GM21619 (cell line): ENCODE measurements around the gene CDR2L.
"Not testable (repeated sequence)": the region's sequence is repeated elsewhere in the genome, so short reads cannot be mapped to it uniquely, and the experiment has no call there.

ENCODE experiments used
- ATAC-seq: cut with Tn5 transposase; IDR thresholded peaks from one replicate; pipeline ENCODE4 v1.9.1; 2021; ENCODE audit not compliant: unreplicated experiment

Gene CDR2L

DNA sequence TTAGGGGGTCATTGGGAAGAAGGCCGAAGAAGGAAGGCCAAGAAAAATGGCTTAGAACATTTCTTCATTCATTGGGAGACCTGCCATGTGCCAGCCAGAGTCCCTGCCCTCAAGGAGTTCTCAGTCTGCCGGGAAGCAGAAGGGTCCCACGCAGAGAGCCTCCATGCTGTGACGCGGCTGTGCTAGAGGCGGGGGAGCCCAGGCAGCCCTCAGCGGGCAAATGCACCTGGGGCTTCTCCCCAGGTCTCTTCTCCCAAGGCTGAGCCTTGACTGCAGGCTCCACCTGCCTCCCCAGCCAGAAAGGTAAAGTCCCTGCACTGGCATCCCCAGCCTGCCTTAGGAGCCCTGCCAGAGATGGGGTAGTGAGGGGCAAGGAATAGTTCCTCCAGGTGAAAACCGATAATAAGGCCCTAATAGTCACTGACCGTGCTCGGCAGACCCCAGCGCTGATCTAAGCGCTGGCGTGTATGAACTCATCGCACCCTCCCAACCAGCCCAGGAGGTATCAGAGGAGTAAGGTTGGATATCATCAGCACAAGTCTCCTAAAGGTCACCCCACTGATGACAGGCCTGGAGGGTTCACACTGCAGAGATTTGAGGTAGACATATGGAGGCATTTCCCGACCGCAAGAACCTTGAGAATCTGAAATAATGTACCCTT lies 6.0 kb upstream of the CDR2L start:
- no peak for ATAC-seq

DNA sequence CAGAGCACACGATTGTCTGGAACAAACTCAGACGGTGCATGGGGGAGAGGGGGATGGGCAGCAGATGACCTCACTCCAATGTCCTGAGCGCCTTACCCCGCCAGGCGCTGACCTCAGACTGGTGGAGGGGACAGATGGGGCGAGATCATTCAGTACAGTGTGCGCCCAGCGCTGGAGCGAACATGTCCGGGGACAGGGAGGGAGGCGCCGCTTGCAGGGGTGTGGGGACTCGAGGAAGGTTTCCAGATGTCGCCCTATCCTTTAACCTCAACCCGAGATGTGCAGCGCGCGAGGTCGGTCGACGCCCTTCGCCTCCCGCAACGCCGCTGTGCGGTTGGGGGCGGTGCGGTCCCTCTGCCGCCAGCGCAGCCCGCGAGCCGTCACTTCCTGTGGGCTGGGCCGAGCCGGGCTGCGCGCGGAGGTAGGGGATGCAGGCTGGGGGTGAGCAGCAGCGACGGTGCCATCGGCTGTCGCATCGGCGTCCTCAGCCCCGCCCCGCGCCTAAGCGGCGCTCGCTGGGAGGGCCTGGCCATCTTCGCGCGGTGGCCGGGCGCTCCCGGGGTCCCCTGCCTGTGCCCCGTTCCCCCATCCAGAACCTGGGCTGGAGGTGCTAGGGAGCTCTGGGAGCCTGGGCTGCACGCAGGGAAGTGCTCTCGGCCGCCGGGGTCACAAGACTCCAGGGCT lies 5.3 kb upstream of the CDR2L start:
- peak; percentile 62 for ATAC-seq

DNA sequence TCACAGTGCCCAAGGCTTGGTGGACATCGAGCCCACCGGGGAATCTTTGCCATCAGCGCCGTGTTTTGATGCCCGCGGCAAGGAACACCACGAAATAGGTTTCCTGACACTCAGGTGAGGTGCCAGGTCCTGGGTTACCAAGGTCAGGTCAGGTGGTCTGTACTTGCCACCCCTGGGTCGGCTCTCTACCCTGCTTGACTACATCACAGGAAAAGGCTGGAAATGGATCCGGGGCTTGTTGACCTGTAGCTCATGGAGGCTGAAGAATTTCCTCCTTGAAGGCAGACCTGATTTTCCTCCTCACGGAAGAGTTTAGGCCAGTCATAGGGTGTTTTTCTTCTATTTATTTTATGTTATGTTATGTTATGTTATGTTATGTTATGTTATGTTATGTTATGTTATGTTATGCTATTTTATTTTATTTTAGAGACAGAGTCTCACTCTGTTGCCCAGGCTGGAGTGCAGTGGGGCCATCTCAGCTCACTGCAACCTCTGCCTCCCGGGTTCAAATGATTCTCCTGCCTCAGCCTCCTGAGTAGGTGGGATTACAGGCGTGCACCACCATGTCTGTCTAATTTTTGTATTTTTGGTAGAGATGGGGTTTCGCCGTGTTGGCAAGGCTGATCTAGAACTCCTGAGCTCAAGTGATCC lies 4.6 kb upstream of the CDR2L start:
- ATAC-seq, result not testable (repeated sequence)

DNA sequence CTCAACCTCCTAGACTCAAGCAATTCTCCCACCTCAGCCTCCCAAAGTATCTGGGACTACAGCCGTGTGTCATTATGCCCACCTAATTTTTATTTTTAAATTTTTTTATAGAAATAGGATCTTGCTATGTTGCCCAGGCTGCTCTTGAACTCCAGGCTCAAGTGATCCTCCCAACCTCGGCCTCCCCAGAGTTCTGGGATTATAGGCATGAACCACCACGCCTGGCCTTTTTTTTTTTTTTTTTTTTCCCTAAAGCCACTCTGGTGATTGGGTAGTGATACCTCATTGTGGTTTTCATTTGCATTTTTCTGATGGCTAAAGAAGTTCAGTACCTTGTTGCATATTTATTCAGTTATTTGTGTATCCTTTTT lies 1.2 kb upstream of the CDR2L start:
- ATAC-seq, result no peak

DNA sequence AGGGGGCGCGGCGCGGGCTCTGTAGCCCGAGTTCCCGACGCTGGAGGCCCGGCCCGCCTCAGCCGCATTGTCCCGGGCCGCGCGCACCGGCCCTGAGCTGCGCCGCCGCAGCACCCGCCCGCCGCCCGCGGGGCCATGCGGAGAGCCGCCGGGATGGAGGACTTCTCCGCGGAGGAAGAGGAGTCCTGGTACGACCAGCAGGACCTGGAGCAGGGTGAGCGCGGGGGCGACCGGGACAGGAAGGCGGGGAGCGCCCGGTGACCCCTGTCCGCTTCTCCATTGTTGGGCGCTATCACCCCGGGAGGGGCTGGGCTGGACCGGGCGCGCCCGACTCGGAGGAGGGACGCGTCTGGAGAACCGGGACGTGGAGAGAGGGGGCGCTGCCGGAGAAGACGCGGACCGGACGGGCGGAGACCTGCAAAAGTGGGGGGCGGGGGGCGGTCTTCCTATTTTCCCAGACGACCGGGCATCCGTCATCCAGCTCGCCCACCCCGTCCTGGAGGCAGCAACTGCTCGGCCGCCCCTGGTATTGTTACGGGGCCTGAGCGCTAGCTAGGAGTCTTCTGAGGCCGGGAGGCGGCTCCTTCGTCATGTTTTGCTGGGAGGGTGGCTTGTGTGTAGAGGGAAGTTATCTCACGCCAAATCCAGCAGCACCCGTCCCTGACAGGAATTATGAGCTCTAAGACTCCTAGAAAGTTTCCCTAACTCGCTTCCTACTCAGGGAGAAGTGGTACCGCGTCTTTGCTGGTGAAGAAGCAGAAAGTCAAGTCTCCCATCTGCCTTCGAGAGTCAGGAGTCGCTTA lies 678 bp downstream of the CDR2L start:
- peak; percentile 35 for ATAC-seq

DNA sequence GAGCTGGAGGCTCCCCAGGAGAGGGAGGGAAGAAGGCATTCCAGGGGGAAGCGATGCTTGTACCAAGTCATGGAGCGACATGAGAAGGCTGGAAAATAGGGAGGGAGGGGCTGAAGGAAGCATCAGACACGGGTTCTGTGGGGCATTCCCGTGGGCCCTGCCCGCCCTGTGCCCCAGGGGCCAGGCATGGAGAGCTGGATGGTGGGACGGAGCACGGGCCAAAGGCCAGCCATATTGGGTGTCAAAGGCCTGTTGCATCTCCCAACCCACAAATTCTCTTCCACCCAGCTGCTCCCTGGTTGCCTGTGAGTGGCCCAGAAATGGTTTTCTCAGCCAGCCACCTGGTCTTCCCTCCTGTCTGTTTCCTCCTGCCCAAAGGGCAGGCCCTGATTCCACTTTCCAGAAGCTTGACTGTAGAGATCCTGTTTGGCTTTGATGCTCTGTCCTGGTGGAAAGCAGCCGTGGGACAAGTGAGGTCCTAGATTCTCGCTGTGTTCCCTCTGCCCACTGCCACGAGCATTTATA lies 3.2 kb downstream of the CDR2L start:
- ATAC-seq, result no peak

DNA sequence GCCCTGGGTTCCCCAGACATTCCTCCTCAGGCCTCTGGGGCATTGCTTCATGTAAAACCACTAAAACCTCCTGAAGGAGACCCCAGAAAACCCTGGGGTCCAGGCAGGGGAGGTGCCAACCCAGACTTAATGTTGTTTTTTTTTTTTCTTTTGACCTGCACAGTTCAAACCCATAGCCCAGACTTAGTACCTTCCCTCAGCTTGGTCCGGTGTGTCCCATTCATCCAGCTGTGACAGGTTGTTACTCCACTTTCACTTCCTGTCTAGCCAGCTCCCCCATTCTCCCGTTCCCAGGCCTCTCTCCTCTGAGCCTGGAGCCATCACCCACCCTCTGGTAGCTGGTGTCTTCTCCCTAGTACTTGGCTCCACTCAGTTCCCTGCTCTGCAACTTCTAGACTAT lies 4.8 kb downstream of the CDR2L start:
- no peak for ATAC-seq

DNA sequence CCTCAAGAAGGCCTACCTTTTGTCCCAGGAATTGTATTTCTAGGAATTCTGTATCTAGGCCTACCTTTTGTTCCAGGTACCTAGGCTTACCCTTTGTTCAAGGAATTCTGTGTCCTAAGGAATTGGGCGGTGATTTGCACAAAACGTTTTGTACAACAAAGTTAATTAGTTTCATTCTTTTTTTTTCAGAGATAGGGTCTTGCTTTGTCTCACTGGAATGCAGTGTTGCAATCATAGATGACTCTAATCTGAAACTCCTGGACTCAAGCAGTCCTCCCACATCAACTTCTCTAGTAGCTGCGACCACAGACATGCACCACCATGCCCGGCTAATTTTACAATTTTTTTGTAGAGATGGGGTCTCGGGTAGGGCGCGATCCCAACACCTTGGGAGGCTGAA lies 7.0 kb downstream of the CDR2L start:
- ATAC-seq, result no peak

DNA sequence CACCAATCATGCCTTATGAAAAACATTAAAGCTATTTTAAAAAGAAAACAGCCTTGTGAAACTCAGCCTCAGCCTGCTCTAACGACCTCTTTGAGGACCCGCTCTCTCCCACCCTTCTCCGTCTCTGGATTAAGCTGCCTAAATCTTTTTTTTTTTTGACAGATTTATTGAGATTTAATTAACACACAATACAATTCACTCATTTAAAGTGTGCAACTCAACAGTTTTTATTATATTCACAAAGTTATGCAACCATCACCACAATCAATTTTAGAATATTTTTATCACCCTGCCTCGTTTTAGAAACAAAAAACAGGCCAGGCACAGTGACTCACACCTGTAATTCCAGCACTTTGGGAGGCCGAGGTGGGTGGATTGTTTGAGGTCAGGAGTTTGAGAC lies 8.4 kb downstream of the CDR2L start:
- no peak for ATAC-seq

DNA sequence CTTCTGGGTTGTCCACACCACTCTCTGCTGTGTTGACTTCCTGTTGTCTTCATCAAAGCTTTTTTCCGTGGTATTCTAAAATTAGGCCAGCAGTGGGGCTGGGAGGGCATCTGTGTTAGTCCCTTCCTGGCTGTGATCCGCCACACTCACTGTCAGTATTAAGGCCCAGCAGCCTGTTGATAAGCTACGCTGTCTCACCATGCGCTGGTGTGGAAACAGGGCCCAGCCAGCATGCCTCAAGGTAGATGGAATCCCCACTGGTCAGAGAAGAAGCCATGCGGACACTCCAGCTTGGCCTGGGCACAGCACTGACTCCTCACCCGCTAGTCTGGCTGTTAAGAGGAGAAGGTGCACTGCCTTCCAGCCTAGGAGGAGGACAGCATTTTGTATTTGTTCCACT lies 11.4 kb downstream of the CDR2L start:
- no peak for ATAC-seq

DNA sequence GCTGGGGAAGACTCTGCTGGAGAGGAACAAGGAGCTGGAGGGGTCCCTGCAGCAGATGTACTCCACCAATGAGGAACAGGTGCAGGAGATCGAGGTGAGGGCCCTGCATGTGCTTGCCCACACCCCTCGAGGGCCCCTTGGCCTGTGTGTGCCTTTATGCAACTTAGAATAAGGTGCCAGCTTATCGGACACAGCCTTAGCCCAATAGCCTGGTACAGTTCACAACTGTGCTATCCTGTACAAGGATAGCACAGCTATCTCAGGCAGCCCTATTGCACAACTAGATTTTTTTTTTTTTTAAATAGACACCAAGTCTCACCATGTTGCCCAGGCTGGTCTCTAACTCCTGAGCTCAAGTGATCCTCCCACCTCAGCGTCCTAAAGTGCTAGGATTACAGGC lies 12.1 kb downstream of the CDR2L start:
- ATAC-seq, result no peak

DNA sequence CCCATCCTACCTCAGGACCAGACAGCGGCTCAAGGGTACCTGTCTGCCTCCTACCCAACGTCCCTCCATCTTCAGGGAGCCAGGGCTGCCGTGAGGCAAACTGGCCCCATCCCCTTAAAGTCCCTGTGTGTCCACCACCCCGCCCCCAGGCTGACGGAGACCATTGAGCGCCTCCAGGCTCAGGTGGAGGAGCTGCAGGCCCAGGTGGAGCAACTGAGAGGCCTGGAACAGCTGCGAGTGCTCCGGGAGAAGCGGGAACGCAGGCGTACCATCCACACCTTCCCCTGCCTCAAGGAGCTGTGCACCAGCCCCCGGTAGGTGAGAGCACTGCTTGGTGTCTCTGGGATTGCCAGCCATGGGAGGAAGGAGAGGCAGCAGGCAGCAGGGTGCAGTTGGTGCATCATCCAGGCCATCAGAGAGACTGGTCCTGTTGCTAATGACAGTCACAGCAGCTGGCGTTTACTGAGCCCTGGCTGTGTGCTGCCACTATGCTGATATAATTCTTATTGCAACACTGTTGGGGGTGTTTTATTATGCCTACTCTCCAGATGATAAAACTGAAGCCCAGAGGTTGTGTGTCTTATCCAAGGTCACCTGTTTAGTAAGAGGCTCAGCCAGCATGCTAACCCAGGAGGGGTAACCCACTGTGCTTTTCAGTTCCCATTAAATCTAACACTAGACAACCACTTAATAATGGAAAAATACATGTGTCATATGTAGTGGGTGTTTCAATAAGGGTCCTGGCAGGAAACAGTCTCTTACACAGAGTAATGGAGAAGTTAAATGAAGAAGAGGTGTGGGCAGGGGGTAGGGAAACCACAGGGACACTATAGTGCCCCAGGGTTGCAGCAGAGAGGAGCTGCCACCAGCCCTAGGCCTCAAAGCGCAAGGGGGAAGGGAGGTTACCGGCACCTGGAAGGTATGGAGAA lies 14.7 kb downstream of the CDR2L start:
- ATAC-seq, result no peak

DNA sequence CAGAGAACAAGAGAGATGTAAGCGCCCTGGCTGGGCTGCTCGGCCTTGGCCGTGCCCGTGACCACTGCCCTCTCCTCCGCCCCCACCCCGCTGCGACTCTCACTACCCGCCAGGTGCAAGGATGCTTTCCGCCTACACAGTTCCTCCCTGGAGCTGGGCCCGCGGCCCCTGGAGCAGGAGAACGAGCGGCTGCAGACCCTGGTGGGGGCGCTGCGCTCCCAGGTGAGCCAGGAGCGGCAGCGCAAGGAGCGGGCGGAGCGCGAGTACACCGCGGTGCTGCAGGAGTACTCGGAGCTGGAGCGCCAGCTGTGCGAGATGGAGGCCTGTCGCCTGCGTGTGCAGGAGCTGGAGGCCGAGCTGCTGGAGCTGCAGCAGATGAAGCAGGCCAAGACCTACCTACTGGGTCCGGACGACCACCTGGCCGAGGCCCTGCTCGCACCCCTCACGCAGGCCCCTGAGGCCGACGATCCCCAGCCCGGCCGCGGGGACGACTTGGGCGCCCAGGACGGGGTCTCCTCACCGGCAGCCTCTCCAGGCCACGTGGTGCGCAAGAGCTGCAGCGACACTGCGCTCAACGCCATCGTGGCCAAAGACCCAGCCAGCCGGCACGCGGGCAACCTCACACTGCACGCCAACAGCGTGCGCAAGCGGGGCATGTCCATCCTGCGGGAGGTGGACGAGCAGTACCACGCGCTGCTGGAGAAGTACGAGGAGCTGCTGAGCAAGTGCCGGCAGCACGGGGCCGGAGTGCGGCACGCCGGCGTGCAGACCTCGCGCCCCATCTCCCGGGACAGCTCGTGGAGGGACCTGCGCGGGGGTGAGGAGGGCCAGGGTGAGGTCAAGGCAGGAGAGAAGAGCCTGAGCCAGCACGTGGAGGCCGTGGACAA lies 15.9 kb downstream of the CDR2L start:
- ATAC-seq, result no peak

DNA sequence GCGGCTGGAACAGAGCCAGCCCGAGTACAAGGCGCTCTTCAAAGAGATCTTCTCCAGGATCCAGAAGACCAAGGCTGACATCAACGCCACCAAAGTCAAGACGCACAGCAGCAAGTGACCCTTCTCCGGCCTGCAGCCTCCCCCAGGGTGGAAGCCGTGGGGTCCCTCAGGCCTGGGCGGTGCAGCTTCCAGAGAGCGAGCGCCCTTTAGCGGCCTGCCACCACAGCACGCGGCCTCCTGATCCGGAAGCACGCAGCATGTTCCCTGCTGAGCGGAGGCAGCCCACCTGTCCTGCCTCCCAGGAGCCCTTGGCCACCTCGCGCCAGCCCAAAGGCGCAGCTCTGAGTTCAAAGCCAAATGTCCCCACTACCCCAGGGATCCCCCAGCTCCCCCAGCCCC lies 16.5 kb downstream of the CDR2L start:
- no peak for ATAC-seq

DNA sequence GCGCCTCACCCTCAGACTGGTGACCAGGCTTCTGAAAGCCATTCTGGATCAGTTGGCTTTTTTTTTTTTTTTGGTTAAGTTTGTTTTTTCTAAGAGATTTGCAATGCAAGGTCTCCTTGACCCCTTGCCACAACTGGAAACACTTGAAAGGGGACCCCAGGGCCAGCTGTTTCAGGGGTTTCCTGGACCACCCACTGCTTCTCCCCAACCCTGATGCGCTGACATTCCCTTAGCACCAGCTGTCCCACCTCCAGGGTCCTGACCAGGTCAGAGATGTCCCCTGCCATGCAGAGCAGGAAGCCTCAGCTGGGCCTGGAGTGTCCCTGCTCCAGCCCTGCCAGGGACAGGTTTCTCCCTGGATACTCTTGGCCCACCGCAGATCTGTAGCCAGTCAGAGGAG lies 16.9 kb downstream of the CDR2L start:
- ATAC-seq, result no peak

DNA sequence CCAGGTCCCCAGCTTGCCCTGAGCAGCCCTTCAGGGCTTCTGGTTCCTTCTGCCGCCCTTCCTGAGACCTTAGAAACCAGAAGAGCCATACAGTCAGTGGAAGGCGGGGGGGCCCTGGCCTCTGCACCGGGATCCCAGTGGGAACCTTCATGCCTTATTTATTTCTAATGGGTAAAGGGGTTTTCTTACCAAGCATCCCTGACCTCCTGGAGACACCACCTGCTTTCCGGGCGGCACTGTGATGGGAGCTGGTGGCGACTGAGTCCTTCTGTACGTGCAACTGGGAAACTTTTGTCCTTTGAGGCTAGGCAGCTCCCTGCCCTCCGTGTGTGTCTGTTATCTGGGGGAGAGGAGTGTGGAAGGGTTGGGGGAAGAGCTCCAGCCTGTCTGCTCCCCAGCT lies 17.9 kb downstream of the CDR2L start:
- no peak for ATAC-seq

DNA sequence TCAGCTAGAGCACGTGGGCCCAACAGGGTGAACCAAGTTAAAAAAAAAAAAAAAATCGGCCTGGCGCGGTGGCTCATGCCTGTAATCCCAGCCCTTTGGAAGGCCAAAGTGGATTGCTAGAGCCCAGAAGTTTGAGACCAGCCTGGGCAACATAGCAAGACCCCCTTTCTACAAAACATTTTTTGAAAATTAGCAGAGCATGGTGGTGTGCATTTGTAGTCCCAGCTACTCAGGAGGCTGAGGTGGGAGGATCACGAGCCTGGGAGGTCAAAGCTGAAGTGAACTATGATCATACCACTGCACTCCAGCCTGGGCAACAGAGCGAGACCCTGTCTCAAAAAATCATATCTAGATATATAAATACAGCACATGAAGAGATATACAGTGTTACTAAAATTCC lies 18.7 kb downstream of the CDR2L start:
- not testable (repeated sequence) for ATAC-seq

DNA sequence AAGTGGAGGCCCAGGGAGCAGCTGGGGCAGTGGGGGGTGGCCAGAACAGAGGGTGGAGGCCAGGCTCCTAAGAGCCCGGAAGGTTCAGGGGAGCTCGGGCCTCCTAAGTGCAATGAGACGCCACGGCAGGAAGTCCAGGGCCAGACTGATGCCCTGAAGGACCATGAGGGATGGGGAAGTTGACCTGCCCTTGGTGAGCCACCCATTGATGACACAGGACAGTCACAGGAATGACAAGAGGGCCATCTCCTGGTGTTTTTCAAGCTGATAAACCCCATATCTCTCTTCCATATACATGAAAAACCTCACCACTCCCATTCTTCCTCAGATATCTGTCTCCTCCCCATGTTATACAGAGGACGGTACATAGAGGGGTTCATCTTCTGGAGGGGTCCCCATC lies 19.2 kb downstream of the CDR2L start:
- no peak for ATAC-seq

DNA sequence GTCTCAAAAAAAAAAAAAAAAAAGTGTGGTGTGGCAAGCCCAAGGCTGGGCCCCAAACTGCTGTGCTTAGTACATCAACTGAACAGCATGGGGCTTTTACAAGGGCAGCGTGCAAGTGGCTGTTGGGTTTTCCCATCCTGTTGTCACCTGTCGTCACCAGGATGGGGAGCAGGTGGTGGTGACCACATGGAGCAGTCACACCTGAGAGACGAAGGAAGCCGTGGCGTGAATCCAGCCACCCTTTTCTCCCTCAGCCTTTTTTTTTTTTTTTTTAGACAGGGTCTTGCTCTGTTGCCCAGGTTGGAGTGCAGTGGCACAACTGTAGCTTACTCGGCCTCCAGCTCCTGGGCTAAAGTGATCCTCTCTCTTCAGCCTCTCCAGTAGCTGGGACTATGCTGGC lies 20.9 kb downstream of the CDR2L start:
- ATAC-seq, result no peak
